HG03565 (cell line): Measurements from ENCODE around the gene BCOR.

Experiments
- ATAC-seq: cut with Tn5 transposase; IDR thresholded peaks from one replicate; pipeline ENCODE4 v1.9.1; 2021; ENCODE audit warnings: mild to moderate bottlenecking, moderate library complexity; ENCODE audit not compliant: unreplicated experiment

Gene BCOR

GRCh38 chrX:40097504-40098263, at the start of gene BCOR:
Gene BCOR (minus strand): TSS chrX:40097958. CDS start chrX:40077929, 20,029 bp downstream.
- no peak for ATAC-seq

DNA sequence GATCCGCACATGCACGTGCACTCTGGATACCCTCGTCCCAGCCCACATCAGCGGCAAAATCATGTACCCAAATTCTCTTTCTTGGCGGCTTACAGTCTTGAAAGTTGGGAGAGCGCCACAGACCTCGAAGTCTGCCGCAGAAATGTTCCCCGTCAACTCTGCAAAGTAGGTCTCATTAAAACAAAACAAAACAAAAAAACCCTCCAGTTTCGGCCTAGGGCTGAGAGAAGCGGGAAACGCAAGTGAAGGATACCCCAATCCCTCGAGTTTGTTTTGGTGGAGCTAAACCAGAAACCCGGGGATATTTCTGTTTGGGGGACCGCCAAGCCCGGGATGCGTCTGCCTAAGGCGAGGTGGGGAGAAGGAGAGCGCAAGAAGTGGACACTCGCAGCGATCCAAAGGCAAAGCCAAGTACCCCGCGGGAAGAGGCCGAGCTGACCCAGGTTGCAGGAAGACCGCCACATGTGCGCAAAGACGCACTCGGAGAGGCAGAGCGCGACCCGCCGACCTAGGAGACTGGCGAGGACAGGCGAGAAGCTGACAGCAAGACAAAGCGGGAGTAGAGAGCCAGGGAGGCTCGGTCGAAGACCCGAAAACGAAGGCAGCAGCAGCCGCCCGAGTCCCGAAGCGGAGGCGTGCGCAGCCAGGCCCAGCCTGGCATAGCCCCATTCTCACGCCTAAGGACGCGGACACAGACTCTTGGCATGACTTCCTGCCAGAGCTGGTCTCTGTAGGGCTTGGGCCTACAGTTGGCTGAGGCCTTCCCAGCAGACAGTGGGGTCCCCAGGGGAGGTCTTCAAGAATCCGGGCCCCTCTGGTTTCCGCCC, 49.6 kb upstream of the BCOR start:
- ATAC-seq, result no peak

GRCh38 chrX:40146262-40147125, 48.7 kb upstream of the BCOR start:
- no peak for ATAC-seq

DNA sequence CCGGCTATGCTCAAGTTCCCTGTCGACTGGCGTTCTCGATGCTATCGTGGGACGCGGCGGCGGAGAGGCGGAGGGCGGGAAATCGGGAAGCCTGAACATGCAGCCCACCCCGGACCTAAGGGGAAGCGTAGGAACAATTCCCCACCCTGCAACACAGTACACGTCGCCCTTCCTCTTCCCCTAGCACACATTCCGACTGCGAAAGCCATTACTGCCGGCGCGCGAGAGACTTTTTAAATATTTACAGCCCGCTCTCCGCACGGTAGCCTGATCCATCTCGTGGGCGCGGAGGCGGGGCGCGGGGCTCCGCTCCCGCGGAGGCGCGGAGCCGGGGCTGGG, 48.1 kb upstream of the BCOR start:
- ATAC-seq, result no peak

DNA sequence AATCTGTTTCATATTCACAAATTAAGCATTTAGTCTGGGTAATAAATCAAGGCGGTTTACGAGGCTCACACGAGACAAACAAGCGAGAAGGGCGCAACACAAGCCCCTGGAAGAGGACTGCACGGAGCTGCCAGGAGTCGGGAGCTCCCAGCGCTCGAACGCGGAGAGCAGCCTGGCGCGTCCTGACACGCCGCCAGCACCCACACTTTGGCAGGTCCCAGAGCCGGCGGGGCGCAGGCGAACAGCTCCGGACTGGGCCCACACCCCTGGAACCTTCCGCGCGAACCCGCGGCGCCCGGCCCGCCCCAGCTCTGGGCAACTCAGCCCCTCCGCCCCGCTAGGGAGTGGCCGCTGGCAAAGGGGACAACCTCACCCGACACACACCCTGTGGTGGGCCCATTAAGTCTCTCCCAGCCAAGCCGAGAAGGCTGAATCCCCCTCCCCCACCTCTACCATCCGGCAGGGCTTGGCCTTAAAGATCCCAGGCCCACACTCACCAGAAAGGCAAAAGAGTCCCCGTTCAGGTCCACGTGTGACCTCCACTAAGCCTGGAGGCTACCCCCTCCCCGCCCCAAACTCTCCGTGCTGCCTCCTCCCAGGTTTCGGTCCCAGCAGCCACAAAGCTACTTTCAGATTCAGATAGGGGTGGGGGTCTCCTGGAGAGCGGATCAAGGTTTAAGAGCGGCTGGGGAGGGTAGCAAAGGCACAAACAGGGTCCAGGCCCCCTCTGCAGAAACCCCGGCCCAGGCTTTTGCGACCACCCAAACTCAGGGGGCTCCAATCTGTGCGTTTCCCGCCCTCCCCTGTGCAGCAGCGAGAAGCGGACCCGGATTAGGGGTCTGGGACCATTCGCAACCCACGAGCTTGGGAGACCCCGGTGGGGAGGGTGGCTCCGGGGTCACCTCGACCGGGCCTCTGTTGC, 47.5 kb upstream of the BCOR start:
- ATAC-seq, result no peak

DNA sequence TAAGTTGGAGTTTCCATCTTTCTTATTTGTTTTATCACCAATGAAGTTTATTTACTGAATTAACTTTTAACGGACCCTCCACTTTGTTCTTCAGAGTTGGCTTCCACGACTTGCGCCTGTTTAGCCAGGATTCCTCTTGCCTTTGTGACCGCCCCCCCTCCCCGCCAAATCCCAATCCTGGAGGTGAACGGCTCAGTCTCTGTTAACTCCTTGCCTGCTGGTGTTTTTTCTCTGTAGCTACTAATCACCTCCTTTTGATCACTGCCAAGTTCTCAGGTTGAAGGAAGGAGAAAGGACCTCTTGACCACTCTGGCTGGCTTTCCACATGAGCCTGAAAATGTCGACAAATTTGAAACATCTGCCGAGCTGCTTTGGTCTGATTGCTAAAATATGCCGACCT, 46.8 kb upstream of the BCOR start:
- no peak for ATAC-seq

DNA sequence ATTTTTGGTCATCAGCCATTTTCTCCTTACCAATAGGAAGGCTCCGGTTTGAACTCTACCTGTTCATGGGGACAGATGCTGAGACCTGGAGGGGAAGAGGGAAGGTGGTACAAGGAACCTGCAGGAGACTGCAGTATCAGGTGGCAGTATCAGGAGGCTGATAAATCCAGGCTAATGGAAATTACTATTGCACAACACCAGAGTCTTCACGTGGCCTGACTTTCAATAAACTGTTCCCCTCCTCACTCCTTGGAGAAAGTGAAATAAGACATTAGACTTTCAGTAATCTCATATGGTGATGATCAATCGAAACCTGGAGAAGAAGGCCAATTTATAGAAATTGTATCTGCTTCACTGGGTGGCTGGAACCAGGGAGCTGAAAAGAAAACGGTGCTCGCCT, 46.2 kb upstream of the BCOR start:
- ATAC-seq, result no peak

- no peak for ATAC-seq
Observed at GRCh38 chrX:40143001-40143400, 45.2 kb upstream of the BCOR start.

DNA sequence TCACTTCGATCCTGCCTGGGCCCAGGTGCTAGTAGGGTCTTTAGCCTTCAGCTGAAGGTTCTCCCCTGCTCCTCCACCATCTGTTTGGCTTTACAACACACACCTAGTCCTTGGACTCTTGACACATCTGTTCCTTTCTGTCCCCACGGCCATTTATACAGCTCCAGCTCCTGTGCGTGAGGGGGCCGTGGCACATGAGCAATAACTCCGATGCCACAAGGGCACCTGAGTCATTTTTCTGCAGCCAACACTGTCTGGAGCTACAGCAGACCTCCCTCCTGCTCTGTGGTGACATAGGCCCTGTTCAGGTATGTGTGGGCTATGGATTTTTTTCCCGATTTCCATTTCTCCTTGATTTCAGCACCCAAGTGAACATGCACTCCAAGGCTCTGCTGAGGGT, 44.7 kb upstream of the BCOR start:
- no peak for ATAC-seq

GRCh38 chrX:40140706-40141499, 43.1 kb upstream of the BCOR start:
- no peak for ATAC-seq

GRCh38 chrX:40132751-40133150, 35.0 kb upstream of the BCOR start:
- no peak for ATAC-seq

DNA sequence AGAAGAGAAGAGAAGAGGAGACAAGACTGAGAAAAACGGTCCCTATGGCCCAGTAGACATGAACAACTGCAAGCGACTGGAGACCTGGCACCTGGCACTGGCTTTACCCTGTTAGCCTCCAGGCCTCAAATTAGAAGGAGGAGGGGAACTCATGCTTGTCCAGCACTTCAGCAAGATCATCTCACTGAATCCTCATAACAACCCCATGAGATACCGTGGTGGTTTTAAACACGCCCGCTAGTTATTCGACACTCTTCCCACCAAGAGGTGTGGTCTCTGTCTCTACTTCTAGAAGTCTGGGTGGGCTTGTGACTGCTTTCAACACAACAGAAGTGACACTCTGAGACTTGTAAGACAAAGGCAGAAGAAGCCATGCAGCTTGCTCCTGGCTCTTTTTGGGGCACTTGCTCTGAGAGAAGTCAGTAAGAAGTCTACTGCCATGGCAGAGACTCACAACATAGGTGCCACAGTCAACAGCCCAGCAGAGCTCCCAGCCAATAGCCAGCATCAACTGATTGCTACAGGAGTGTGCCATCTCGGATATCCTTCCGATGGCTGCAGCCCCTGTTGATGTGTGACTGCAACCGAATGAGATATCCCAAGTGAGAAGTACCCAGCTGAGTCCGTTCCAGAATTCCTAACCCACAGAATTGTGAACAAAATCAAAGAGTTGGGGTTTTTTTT, 34.0 kb upstream of the BCOR start:
- no peak for ATAC-seq

- ATAC-seq, result no peak
Observed at GRCh38 chrX:40130207-40130606, 32.4 kb upstream of the BCOR start.

DNA sequence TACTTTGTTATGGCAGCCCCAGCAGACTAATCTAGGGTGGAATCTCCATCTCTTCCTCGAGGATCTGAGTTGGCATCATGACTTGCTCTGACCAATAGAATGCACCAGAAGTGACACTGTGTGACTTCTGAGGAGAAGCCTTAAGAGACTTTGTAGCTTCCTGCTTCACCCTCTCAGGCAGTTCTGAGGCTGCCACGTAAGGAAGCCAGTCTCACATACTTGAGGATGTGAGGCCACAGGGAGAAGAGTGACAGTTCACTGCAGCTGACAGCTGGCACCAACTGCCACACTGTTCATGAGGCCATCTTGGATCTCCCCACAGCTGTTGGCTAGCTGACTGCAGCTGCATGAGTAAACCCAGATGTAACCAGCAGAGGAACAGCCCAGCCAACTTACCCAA, 29.3 kb upstream of the BCOR start:
- no peak for ATAC-seq

DNA sequence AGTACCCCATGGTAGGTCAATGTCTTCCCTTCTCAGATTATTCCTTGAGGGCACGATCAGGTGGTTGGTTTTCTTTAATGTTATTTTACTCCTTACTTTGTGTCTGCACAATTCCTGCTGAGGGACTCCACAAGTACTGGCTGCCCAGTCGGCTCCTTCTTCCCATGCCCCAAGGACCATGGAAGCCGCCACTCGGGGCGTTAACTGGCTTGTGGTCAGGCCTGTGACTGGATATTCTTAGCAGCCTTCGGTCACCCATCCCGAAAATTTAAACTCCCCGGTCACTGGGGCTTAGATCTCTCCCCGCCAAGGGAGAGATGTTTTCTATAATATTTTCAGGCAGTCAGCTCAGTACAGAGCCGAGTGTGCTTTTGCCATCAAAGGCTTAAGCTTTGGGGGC, 24.7 kb upstream of the BCOR start:
- ATAC-seq, result no peak

DNA sequence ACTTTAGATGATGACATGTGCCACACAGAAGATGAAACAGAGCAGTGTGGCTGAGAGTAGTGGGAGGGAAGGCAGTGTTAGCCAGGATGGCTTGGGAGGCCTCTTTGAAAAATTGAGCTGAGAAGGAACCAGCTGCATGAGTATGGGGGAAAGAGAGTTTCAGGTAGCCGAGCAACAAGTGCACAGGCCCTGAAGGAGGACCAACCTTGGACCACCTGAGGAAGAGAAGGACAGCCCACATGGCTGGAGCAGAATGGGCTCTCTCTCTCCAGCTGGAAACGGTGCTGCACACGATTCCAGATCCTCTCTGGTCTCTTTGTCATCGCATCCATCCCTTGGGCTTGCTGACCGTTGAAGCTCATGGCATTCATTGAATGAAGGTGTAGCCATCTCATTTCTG, 23.9 kb upstream of the BCOR start:
- ATAC-seq, result no peak

DNA sequence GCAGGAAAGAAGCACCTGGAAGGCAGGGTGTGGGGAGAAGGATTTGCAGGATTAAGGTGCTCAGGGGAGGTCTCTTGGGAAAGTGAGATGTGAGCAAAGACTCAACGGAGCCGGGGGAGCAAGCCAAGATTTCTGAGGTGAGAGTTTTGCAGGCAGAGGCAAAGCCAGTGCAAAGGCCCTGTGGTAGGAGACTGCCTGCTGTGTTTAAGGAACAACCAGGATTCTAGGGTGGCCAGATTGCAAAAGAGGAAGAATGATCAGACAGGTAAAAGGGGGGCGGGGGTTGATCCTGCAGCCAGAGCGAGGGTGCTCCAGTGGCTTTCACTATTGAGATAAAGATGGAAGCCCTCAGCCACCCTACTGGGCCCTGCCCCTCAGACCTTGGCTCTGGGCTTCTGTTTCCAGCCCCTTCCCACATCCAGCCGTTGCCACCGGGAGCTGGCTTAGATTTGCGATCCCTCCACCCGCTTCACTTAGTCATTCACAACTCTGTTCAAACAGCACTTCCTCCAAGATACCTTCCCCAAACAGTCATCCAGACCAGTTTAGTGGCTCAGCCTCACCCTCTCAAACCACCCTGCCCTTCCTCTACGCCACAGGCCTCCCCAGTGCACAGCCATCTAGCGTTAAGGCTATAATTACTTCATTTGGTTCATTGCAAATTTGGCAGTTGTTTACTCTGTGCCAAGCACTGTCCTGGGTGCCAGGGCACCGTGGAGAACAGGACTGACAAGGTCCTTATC, 23.3 kb upstream of the BCOR start:
- no peak for ATAC-seq

- no peak for ATAC-seq
Observed at GRCh38 chrX:40117715-40118285, 20.0 kb upstream of the BCOR start.
